DND-41 (cell line): Measurements from ENCODE around the gene SLX4IP.
"Not testable (repeated sequence)": the region's sequence is repeated elsewhere in the genome, so short reads cannot be mapped to it uniquely, and the experiment has no call there.

Experiments used
- ATAC-seq: fragments of 200-7000 bp; cut with Tn5 transposase; 3 replicates; pipeline ENCODE4 v1.9.1; 2021; ENCODE audit warnings: low read depth; ENCODE audit not compliant: insufficient read depth
- DNase-seq: peaks from one replicate; pipeline ENCODE4 v3.0.0-alpha.2; 2020
- H2AFZ ChIP-seq: 2 replicates; pipeline ENCODE4 v1.6.0; 2012; ENCODE audit warnings: low read depth, low read length
- H3K27ac ChIP-seq: 2 replicates; pipeline ENCODE4 v1.5.1; 2012; ENCODE audit warnings: low read length, inconsistent platforms
- H3K27me3 ChIP-seq: fragments of 200-600 bp; sonication (generic); 2 replicates; pipeline ENCODE4 v1.6.0; 2012; ENCODE audit warnings: low read length, mild to moderate bottlenecking, inconsistent platforms; ENCODE audit not compliant: insufficient read depth, poor library complexity
- H3K36me3 ChIP-seq: 2 replicates; pipeline ENCODE4 v1.5.1; 2012; ENCODE audit warnings: low read length, inconsistent platforms; ENCODE audit not compliant: insufficient read depth
- H3K4me1 ChIP-seq: 2 replicates; pipeline ENCODE4 v1.5.1; 2012; ENCODE audit warnings: mild to moderate bottlenecking, low read length; ENCODE audit not compliant: insufficient read depth
- H3K4me2 ChIP-seq: 2 replicates; pipeline ENCODE4 v1.6.0; 2012; ENCODE audit warnings: mild to moderate bottlenecking, moderate library complexity, low read length, inconsistent platforms; ENCODE audit not compliant: insufficient read depth
- H3K4me3 ChIP-seq, 2 experiments: fragments of 200-600 bp in 1 of 2; shearing (Covaris generic) in 1 of 2; 2 replicates each; pipeline ENCODE4 v1.5.1; 2012 to 2016; ENCODE audit warnings: inconsistent platforms in 2 of 2, low read length in 2 of 2, mild to moderate bottlenecking in 2 of 2, low read depth in 1 of 2, moderate library complexity in 1 of 2
- H3K79me2 ChIP-seq: 2 replicates; pipeline ENCODE4 v1.6.0; 2012; ENCODE audit warnings: low read length, inconsistent platforms; ENCODE audit not compliant: insufficient read depth
- H3K9ac ChIP-seq: 2 replicates; pipeline ENCODE4 v1.6.0; 2012; ENCODE audit warnings: low read depth, mild to moderate bottlenecking, inconsistent platforms, low read length, moderate library complexity
- H3K9me3 ChIP-seq: 2 replicates; pipeline ENCODE4 v1.5.1; 2012; ENCODE audit warnings: low read length, moderate library complexity, mild to moderate bottlenecking, inconsistent platforms; ENCODE audit not compliant: insufficient read depth, severe bottlenecking
- H4K20me1 ChIP-seq: 2 replicates; pipeline ENCODE4 v1.6.0; 2012; ENCODE audit warnings: low read length; ENCODE audit not compliant: insufficient read depth
- EZH2 ChIP-seq: IDR thresholded peaks from 3 replicates; pipeline ENCODE4 v1.6.1; 2012; ENCODE audit warnings: borderline replicate concordance, low read depth, mild to moderate bottlenecking, moderate library complexity, low read length, inconsistent platforms; ENCODE audit not compliant: severe bottlenecking
- TF ChIP-seq, protein P1 (sequence below): IDR thresholded peaks from 2 replicates; pipeline ENCODE4 v1.5.1; 2012; ENCODE audit warnings: borderline replicate concordance, low read length, moderate library complexity, mild to moderate bottlenecking; ENCODE audit not compliant: poor library complexity, severe bottlenecking; ENCODE audit errors: extremely low read depth

SLX4IP gene

GRCh38 chr20:10610251-10610650 lies 175.1 kb downstream of the SLX4IP start:
- Histone ChIP-seq H3K4me3 (no peak overlapping the region), H3K79me2 (no peaks in the 10 kb centered on the region), H4K20me1 (no peaks in the 10 kb centered on the region), H2AFZ (no peak overlapping the region), H3K27ac (no peak overlapping the region), H3K36me3 (peaks cover 22% of the 10 kb centered on the region), H3K27me3 (no peaks in the 10 kb centered on the region), H3K4me1 (no peaks in the 10 kb centered on the region), H3K4me2 (no peak overlapping the region), H3K9me3 (no peaks in the 10 kb centered on the region), H3K9ac (no peak overlapping the region)
- DNase-seq (no peak), ATAC-seq (no peak)
- no peak for TF ChIP-seq EZH2
- TF ChIP-seq, protein P1, sequence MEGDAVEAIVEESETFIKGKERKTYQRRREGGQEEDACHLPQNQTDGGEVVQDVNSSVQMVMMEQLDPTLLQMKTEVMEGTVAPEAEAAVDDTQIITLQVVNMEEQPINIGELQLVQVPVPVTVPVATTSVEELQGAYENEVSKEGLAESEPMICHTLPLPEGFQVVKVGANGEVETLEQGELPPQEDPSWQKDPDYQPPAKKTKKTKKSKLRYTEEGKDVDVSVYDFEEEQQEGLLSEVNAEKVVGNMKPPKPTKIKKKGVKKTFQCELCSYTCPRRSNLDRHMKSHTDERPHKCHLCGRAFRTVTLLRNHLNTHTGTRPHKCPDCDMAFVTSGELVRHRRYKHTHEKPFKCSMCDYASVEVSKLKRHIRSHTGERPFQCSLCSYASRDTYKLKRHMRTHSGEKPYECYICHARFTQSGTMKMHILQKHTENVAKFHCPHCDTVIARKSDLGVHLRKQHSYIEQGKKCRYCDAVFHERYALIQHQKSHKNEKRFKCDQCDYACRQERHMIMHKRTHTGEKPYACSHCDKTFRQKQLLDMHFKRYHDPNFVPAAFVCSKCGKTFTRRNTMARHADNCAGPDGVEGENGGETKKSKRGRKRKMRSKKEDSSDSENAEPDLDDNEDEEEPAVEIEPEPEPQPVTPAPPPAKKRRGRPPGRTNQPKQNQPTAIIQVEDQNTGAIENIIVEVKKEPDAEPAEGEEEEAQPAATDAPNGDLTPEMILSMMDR: no peak

DNA sequence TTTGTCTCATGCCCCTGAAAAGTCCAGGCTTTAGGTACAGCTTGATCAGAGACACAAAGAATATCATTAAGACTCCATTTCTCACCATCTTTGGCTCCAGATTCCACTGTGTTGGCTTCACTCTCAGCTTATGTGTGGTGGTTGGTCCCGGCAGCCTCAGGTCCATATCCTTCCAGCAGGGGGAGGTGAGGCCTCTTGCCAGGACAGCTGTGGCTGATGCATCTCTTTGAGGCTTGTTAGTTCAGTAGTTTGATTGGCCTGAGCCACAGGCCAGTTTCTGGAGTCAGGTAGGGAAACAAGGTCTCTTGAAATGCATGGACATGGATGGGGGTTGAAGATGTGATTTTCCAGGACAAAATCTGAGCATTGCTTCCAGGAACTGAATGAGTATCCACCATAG lies 176.3 kb downstream of the SLX4IP start:
- Histone ChIP-seq H3K27ac (no peak overlapping the region), H3K9me3 (no peaks in the 10 kb centered on the region), H3K4me1 (no peaks in the 10 kb centered on the region), H4K20me1 (no peaks in the 10 kb centered on the region), H3K79me2 (no peaks in the 10 kb centered on the region), H3K9ac (no peak overlapping the region), H2AFZ (no peak overlapping the region), H3K4me2 (no peak overlapping the region), H3K4me3 (no peak overlapping the region), H3K36me3 (peaks cover 22% of the 10 kb centered on the region), H3K27me3 (no peaks in the 10 kb centered on the region)
- peak; percentile 12 for DNase-seq
- no peak for TF ChIP-seq EZH2
- TF ChIP-seq, protein P1: peak; percentile 38
- ATAC-seq: peak; percentile 63; the same call in 2 of the 3 replicates

- not testable (repeated sequence) for H4K20me1 ChIP-seq, H3K27ac ChIP-seq, DNase-seq, H3K9ac ChIP-seq, H3K9me3 ChIP-seq, H3K4me1 ChIP-seq, H2AFZ ChIP-seq, H3K79me2 ChIP-seq, H3K27me3 ChIP-seq, ATAC-seq, H3K4me2 ChIP-seq, H3K4me3 ChIP-seq
- peaks cover 15% of the 10 kb centered on the region for H3K36me3 ChIP-seq
These were observed 178.3 kb downstream of the SLX4IP start for GRCh38 chr20:10613426-10613825.

GRCh38 chr20:10613911-10614310 lies 178.8 kb downstream of the SLX4IP start:
- Histone ChIP-seq H3K9me3 (no peaks in the 10 kb centered on the region), H3K36me3 (peaks cover 13% of the 10 kb centered on the region), H3K27ac (no peak overlapping the region), H4K20me1 (no peaks in the 10 kb centered on the region), H3K4me3 (no peak overlapping the region), H3K4me2 (no peak overlapping the region), H3K27me3 (no peaks in the 10 kb centered on the region), H3K79me2 (no peaks in the 10 kb centered on the region), H3K9ac (no peak overlapping the region), H3K4me1 (no peaks in the 10 kb centered on the region), H2AFZ (no peak overlapping the region)
- ATAC-seq (no peak), DNase-seq (no peak)
- no peak for TF ChIP-seq EZH2
- TF ChIP-seq, protein P1: no peak
